GM12878 (cell line): ENCODE measurements around the gene FAM81A.

Experiments used
- ZNF207 ChIP-seq: fragments of 450-650 bp; IDR thresholded peaks from 2 replicates; pipeline ENCODE4 v1.6.1; 2014; ENCODE audit warnings: antibody characterized with exemption, mild to moderate bottlenecking, borderline replicate concordance
- TF ChIP-seq, protein P1 (sequence below): fragments of 450-650 bp; IDR thresholded peaks from 2 replicates; pipeline ENCODE4 v1.6.1; 2016; ENCODE audit warnings: mild to moderate bottlenecking
- TF ChIP-seq, protein P2 (sequence below), 3 experiments: IDR thresholded peaks in 2 of 3; conservative IDR thresholded peaks in 1 of 3; 2 replicates each; pipeline ENCODE4 v1.5.1; 2011; ENCODE audit warnings: low read depth in 3 of 3, low read length in 3 of 3, mild to moderate bottlenecking in 3 of 3, control low read depth in 2 of 3, moderate library complexity in 2 of 3, inconsistent platforms in 1 of 3, mixed read lengths in 1 of 3; ENCODE audit not compliant: control insufficient read depth in 2 of 3, insufficient read depth in 1 of 3; ENCODE audit errors: extremely low read depth in 1 of 3

DNA sequence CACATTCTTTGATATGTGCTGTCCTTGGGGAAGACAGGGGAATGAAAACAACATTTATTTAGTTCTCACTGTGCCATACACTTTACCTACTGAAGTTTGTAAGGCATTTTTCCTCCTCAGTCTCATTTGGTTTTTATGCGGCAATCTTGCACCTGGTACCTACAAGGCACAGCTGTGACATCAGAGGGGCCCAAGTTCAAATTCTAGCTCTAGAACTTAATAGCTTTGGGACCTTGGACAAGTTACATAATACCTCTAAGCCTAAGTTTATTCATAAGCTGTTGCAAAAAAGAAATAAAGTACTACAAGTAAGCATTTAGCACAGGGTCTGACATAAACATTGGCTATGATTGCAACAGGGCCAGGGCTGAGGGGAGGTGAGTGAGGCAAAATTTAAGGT, 5.6 kb upstream of the FAM81A start:
- no peak for TF ChIP-seq ZNF207
- TF ChIP-seq, protein P1, sequence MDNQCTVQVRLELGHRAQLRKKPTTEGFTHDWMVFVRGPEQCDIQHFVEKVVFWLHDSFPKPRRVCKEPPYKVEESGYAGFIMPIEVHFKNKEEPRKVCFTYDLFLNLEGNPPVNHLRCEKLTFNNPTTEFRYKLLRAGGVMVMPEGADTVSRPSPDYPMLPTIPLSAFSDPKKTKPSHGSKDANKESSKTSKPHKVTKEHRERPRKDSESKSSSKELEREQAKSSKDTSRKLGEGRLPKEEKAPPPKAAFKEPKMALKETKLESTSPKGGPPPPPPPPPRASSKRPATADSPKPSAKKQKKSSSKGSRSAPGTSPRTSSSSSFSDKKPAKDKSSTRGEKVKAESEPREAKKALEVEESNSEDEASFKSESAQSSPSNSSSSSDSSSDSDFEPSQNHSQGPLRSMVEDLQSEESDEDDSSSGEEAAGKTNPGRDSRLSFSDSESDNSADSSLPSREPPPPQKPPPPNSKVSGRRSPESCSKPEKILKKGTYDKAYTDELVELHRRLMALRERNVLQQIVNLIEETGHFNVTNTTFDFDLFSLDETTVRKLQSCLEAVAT = no peak
- TF ChIP-seq, protein P2, sequence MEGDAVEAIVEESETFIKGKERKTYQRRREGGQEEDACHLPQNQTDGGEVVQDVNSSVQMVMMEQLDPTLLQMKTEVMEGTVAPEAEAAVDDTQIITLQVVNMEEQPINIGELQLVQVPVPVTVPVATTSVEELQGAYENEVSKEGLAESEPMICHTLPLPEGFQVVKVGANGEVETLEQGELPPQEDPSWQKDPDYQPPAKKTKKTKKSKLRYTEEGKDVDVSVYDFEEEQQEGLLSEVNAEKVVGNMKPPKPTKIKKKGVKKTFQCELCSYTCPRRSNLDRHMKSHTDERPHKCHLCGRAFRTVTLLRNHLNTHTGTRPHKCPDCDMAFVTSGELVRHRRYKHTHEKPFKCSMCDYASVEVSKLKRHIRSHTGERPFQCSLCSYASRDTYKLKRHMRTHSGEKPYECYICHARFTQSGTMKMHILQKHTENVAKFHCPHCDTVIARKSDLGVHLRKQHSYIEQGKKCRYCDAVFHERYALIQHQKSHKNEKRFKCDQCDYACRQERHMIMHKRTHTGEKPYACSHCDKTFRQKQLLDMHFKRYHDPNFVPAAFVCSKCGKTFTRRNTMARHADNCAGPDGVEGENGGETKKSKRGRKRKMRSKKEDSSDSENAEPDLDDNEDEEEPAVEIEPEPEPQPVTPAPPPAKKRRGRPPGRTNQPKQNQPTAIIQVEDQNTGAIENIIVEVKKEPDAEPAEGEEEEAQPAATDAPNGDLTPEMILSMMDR (IDR thresholded peaks at IDR 0.05 in 2 of 3, conservative IDR thresholded peaks at IDR 0.05 in 1 of 3; ENCODE audit: control insufficient read depth in 2 of 3, extremely low read depth in 1 of 3, insufficient read depth in 1 of 3, low read depth in 3 of 3, low read length in 3 of 3) = no peak
